Measurements from ENCODE around the gene KCNK16.

DNA sequence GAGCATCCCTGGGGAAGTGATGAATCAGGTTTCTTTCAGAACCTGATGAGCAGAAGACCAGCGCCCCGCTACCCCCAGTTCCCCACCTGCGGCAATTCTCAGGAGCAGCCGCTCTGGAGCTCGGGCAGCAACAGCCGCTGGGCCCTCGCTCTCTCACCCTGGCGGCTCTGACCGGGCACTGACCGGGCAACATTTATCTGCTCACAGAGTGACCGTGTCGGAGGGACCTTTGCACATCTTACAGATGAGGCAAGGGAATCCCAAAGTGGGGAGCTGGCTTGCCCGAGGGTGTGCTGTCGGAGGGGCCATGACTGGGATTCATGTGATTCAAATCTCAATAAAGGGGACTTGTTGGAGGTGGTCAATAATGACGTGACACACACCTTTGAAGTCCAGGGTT is 26.2 kb upstream of the KCNK16 start:
- TF ChIP-seq, protein P1, sequence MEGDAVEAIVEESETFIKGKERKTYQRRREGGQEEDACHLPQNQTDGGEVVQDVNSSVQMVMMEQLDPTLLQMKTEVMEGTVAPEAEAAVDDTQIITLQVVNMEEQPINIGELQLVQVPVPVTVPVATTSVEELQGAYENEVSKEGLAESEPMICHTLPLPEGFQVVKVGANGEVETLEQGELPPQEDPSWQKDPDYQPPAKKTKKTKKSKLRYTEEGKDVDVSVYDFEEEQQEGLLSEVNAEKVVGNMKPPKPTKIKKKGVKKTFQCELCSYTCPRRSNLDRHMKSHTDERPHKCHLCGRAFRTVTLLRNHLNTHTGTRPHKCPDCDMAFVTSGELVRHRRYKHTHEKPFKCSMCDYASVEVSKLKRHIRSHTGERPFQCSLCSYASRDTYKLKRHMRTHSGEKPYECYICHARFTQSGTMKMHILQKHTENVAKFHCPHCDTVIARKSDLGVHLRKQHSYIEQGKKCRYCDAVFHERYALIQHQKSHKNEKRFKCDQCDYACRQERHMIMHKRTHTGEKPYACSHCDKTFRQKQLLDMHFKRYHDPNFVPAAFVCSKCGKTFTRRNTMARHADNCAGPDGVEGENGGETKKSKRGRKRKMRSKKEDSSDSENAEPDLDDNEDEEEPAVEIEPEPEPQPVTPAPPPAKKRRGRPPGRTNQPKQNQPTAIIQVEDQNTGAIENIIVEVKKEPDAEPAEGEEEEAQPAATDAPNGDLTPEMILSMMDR (IDR thresholded peaks at IDR 0.05), result no peak
- TF ChIP-seq POLR2A (IDR thresholded peaks at IDR 0.05), result no peak

Data from testis (tissue), 2 donors.